HG03095 (cell line): ENCODE measurements around the gene TMEM220.
"Not testable (repeated sequence)": the region's sequence is repeated elsewhere in the genome, so short reads cannot be mapped to it uniquely, and the experiment has no call there.

Experiments used
- ATAC-seq: cut with Tn5 transposase; IDR thresholded peaks from one replicate; pipeline ENCODE4 v1.9.1; 2021; ENCODE audit warnings: moderate library complexity; ENCODE audit not compliant: unreplicated experiment

The TMEM220 gene

GRCh38 chr17:10755592-10756127 lies 25.8 kb upstream of the TMEM220 start:
- no peak for ATAC-seq

GRCh38 chr17:10754861-10755591 lies 25.2 kb upstream of the TMEM220 start:
- ATAC-seq = no peak

GRCh38 chr17:10754109-10754508 lies 24.3 kb upstream of the TMEM220 start:
- no peak for ATAC-seq

GRCh38 chr17:10752696-10753095 lies 22.9 kb upstream of the TMEM220 start:
- ATAC-seq = no peak

GRCh38 chr17:10751563-10751962 lies 21.7 kb upstream of the TMEM220 start:
- ATAC-seq = no peak

GRCh38 chr17:10750210-10750609 lies 20.4 kb upstream of the TMEM220 start:
- no peak for ATAC-seq

GRCh38 chr17:10748531-10749181 lies 18.8 kb upstream of the TMEM220 start:
- no peak for ATAC-seq

GRCh38 chr17:10745231-10745630 lies 15.4 kb upstream of the TMEM220 start:
- no peak for ATAC-seq

GRCh38 chr17:10744501-10745000 lies 14.7 kb upstream of the TMEM220 start:
- ATAC-seq = no peak

- ATAC-seq = no peak
Measured at GRCh38 chr17:10743316-10744009, 13.6 kb upstream of the TMEM220 start.

GRCh38 chr17:10742431-10742830 lies 12.6 kb upstream of the TMEM220 start:
- ATAC-seq = no peak

- no peak for ATAC-seq
Measured at GRCh38 chr17:10741416-10742135, 11.8 kb upstream of the TMEM220 start.

GRCh38 chr17:10739386-10739785 lies 9.6 kb upstream of the TMEM220 start:
- ATAC-seq = no peak

GRCh38 chr17:10738521-10739258 lies 8.9 kb upstream of the TMEM220 start:
- no peak for ATAC-seq

GRCh38 chr17:10737736-10738135 lies 7.9 kb upstream of the TMEM220 start:
- ATAC-seq = no peak

- no peak for ATAC-seq
Measured at GRCh38 chr17:10737168-10737622, 7.4 kb upstream of the TMEM220 start.

- no peak for ATAC-seq
Measured at GRCh38 chr17:10735821-10736220, 6.0 kb upstream of the TMEM220 start.

GRCh38 chr17:10735251-10735650 lies 5.4 kb upstream of the TMEM220 start:
- ATAC-seq = no peak

GRCh38 chr17:10733666-10734065 lies 3.8 kb upstream of the TMEM220 start:
- ATAC-seq = no peak

GRCh38 chr17:10732121-10732520 lies 2.3 kb upstream of the TMEM220 start:
- ATAC-seq = not testable (repeated sequence)
